Measurements from ENCODE around the gene CAMSAP2. TPM values are rescaled to one million over a fixed set of nuclear protein-coding genes. Genes with fewer than 3 reads are reported as not detected.

Gene CAMSAP2
- total RNA-seq, 2 experiments from 2014 or later: 0.35 TPM; not detected in 1

DNA sequence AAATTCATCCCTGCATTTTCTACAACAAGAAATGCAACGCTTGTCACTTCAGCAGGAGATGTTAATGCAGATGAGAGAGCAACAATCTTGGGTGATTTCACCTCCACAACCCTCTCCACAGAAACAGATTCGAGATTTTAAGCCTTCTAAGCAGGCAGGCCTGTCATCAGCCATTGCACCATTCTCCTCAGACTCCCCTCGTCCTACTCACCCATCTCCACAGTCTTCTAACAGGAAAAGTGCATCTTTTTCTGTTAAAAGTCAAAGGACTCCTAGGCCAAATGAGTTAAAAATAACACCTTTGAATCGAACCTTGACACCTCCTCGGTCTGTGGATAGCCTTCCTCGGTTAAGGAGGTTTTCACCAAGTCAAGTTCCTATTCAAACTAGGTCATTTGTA lies 110.7 kb downstream of the CAMSAP2 start:
- no peak for DNase-seq
- CTCF ChIA-PET: no interaction called here
- Mint-ChIP-seq H3K4me1 (peaks cover 4% of the 10 kb centered on the region), H3K36me3 (no peaks in the 10 kb centered on the region), H3K27ac (no peak overlapping the region), H3K27me3 (peaks cover 59% of the 10 kb centered on the region), H3K9me3 (ENCODE audit: low read depth) (no peaks in the 10 kb centered on the region), H3K4me3 (no peak overlapping the region)
- no peak for ATAC-seq

- peaks cover 59% of the 10 kb centered on the region for H3K27me3 Mint-ChIP-seq
- no peak overlapping the region for H3K4me3 Mint-ChIP-seq
- H3K9me3 Mint-ChIP-seq (ENCODE audit: low read depth): no peaks in the 10 kb centered on the region
- CTCF ChIA-PET: no interaction called here
- no peak overlapping the region for H3K27ac Mint-ChIP-seq
- peaks cover 4% of the 10 kb centered on the region for H3K4me1 Mint-ChIP-seq
- DNase-seq (no peak), ATAC-seq (no peak)
- H3K36me3 Mint-ChIP-seq: no peaks in the 10 kb centered on the region
Measured at GRCh38 chr1:200850554-200850953, 111.9 kb downstream of the CAMSAP2 start.

DNA sequence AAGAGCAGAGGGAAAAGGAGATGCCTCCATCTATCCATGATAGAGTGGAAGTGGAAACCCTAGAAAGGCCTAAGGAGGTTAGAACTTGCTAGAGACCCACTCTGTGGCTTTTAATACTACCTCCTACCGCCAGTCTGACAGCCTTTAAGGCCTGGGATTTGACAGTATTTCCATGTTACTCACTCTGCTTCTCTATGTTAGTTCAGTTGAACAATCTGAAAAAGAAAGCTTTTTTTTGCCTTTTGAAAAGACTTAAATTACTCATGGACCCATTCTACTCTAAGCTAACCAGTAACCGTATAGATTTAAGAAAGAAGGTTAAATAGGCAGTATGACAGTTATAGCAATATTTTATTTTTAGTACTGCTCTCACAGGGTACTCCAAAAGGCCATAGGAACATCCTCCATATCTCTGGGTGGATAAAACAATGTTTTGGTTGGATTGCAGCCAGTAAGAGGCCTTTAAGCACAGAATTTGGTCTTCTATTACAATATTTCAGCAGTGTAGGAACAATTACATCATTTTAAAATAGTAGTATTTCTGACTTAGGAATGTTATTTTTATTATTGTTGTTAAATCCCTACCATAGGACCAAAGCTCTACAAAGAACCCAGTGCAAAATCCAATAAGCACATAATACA lies 118.1 kb downstream of the CAMSAP2 start:
- CTCF ChIA-PET: no interaction called here
- no peak overlapping the region for H3K27ac Mint-ChIP-seq
- H3K4me3 Mint-ChIP-seq: no peak overlapping the region

DNA sequence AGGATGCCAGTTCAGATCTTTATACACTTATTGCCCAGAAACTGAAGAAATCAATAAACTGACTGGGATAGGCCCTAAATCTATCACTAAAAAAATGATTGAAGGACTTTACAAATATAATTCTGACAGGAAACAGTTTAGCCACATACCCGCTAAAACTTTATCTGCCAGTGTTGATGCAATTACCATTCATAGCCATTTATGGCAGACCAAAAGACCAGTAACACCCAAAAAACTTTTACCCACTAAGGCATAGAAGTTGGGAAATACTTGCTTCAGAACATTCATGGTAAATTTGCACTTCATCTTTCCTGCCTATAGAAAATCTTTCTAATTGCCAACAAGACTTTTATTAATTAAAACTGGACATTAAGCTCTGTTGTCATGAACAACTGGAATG lies 119.1 kb downstream of the CAMSAP2 start:
- DNase-seq: no peak
- CTCF ChIA-PET: no interaction called here
- Mint-ChIP-seq H3K27me3 (peaks cover 34% of the 10 kb centered on the region), H3K36me3 (no peaks in the 10 kb centered on the region), H3K4me3 (no peak overlapping the region), H3K4me1 (peaks cover 9% of the 10 kb centered on the region), H3K9me3 (ENCODE audit: low read depth) (no peaks in the 10 kb centered on the region), H3K27ac (no peak overlapping the region)
- ATAC-seq: no peak

More for the DNA sequence above, 118.1 kb downstream of the CAMSAP2 start:
- DNase-seq (no peak), ATAC-seq (no peak)
- Mint-ChIP-seq H3K36me3 (no peaks in the 10 kb centered on the region), H3K27me3 (peaks cover 31% of the 10 kb centered on the region), H3K4me1 (peaks cover 4% of the 10 kb centered on the region), H3K9me3 (ENCODE audit: low read depth) (no peaks in the 10 kb centered on the region)

DNA sequence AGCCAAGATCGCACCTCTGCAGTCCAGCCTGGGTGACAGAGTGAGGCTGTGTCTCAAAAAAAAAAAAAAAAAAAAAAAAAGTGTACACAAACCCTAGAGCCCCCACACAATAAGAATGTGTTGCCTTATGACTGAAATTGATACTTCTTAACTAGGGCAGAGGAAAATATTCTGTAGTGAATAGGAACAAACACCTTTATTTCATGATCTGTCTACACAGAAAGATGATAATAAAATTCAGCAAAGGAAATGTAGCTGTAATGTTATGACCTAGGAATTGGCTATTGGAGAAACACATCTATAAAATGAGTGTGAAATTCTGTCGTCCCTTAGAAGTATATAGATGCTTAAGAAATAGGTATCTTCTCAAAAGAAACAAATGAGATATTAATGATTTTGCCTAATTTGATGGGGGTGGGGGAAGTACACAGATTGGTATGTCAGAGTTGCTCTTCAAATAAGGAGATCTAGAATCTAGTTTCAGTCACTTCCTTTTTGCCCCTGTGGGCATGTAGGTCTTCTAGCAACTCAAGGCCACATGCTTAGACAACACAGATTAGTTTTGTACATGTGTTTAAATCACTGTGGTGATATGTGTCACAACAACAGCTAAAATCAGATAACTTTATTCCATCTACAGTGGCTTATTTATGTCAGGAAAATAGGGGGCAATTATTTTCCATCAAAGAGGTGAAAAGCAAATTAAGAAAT lies 123.4 kb downstream of the CAMSAP2 start:
- no peak for ATAC-seq
- no peak for DNase-seq
- CTCF ChIA-PET: no interaction called here
- no peak overlapping the region for H3K27ac Mint-ChIP-seq
- peaks cover 53% of the 10 kb centered on the region for H3K27me3 Mint-ChIP-seq
- H3K36me3 Mint-ChIP-seq: no peaks in the 10 kb centered on the region
- H3K4me1 Mint-ChIP-seq: peaks cover 29% of the 10 kb centered on the region
- no peak overlapping the region for H3K4me3 Mint-ChIP-seq
- H3K9me3 Mint-ChIP-seq (ENCODE audit: low read depth): no peaks in the 10 kb centered on the region

- Mint-ChIP-seq H3K4me3 (no peak overlapping the region), H3K27me3 (peaks cover 56% of the 10 kb centered on the region), H3K4me1 (peaks cover 36% of the 10 kb centered on the region), H3K9me3 (ENCODE audit: low read depth) (no peaks in the 10 kb centered on the region), H3K27ac (no peak overlapping the region), H3K36me3 (no peaks in the 10 kb centered on the region)
- DNase-seq (no peak), ATAC-seq (peak; percentile 12)
- CTCF ChIA-PET: no interaction called here
Measured at GRCh38 chr1:200862713-200863415, 124.2 kb downstream of the CAMSAP2 start.

DNA sequence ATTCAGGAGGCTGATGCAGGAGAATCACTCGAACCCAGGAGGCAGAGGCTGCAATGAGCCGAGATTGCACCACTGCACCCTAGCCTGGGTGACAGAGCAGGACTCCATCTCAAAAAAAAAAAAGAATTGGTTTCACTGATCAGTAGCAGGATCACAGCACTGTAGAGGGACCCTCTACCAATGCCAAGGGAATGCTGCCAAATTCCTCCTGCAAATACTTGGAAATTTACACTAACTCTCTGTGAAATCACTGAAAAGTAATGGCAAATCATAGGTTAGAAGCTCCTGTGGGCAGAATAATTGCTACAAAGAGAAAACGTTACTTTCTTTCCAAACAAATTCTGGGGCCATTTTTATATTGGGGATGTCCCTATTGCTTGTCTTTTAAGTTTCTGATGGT lies 127.4 kb downstream of the CAMSAP2 start:
- Mint-ChIP-seq H3K27ac (no peak overlapping the region), H3K9me3 (ENCODE audit: low read depth) (no peaks in the 10 kb centered on the region), H3K27me3 (peaks cover 64% of the 10 kb centered on the region), H3K36me3 (no peaks in the 10 kb centered on the region), H3K4me3 (no peak overlapping the region), H3K4me1 (peaks cover 55% of the 10 kb centered on the region)
- ATAC-seq: no peak
- CTCF ChIA-PET: interaction anchor here (0.9 to 2.0 kb wide), 5 partner anchors 10 to 116 kb away, joined by 3 to 7 read pairs (median 3); no protein-coding TSS in a partner anchor
- no peak for DNase-seq

DNA sequence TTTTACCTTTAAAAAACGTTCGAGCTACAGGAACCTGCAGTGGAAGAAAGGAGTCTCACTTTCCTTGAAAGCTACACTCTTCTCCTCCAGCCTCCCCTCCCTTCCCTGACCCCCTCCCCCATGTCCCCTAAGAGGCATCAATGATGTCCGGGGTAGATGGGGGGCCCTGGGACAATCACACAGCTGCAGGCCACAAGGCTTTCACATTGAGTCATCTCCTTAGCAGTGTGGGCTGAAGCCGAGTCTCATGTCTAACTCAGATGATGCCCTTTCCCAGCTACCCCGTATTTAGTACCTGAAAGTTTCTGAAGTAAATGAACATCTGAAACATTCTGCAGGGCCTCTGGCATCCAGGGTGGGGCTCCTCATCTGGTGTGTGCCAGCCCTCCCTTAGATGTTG lies 127.8 kb downstream of the CAMSAP2 start:
- Mint-ChIP-seq H3K4me1 (peaks cover 58% of the 10 kb centered on the region), H3K9me3 (ENCODE audit: low read depth) (no peaks in the 10 kb centered on the region), H3K4me3 (no peak overlapping the region), H3K27ac (no peak overlapping the region), H3K27me3 (peaks cover 68% of the 10 kb centered on the region), H3K36me3 (no peaks in the 10 kb centered on the region)
- CTCF ChIA-PET: interaction anchor here (0.9 to 2.0 kb wide), 4 partner anchors 10 to 115 kb away, joined by 3 to 7 read pairs (median 3); no protein-coding TSS in a partner anchor
- ATAC-seq (peak; percentile 74), DNase-seq (peak; percentile 82)

DNA sequence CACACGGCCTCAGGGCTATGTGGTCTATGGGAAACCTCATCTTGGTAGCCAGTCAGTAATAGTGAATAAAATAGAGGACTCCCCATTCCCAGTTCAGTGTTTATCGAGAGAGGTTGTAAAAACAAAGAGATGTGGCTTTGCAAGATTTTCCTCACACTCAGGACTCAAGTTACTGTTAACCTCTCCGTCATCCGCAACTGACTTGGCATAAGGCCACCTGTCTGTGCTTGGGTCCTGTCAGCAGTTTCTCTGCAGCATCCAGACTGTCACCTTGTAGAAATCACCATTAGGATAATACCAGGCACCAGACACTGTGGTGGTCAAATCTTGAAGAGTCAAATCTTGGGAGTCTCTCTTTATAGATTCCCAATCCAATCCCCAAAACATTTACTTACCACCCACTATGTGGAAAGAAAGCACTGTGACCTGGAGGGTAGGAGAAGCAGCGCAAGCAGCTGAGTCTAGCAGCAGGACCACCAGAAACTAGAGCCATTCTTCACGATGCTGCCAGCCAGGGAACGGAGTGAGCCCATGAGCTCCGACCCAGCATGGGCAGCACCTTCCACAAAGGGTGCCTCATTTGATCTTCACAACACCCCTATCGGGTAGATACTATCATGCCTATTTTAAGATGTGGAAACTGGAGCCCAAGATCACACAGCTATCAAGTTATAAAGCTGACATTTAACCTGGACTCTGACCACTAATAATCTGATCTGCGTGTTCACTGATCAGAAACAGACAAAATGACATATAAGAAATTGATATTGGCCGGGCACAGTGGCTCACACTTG lies 128.5 kb downstream of the CAMSAP2 start:
- Mint-ChIP-seq H3K27ac (no peak overlapping the region), H3K4me3 (no peak overlapping the region), H3K9me3 (ENCODE audit: low read depth) (no peaks in the 10 kb centered on the region), H3K27me3 (peaks cover 70% of the 10 kb centered on the region), H3K4me1 (peaks cover 54% of the 10 kb centered on the region), H3K36me3 (no peaks in the 10 kb centered on the region)
- ATAC-seq (no peak), DNase-seq (no peak)
- CTCF ChIA-PET: interaction anchor here (0.7 to 2.0 kb wide), 4 partner anchors 9 to 115 kb away, joined by 3 to 7 read pairs (median 3); no protein-coding TSS in a partner anchor

- Mint-ChIP-seq H3K4me3 (no peak overlapping the region), H3K27ac (peak overlapping the region; percentile 6), H3K36me3 (no peaks in the 10 kb centered on the region), H3K27me3 (peaks cover 67% of the 10 kb centered on the region), H3K9me3 (ENCODE audit: low read depth) (no peaks in the 10 kb centered on the region), H3K4me1 (peaks cover 42% of the 10 kb centered on the region)
- ATAC-seq (peak; percentile 9), DNase-seq (no peak)
- CTCF ChIA-PET: no interaction called here
Measured at GRCh38 chr1:200869376-200869752, 130.7 kb downstream of the CAMSAP2 start.

GRCh38 chr1:200869753-200870391 lies 131.2 kb downstream of the CAMSAP2 start:
- H3K4me3 Mint-ChIP-seq: no peak overlapping the region

GRCh38 chr1:200872446-200873115 lies 133.9 kb downstream of the CAMSAP2 start, which contains the start of gene GPR25:
Gene GPR25 (plus strand): TSS chr1:200872981. CDS start chr1:200873038, 57 bp downstream.
- H3K9me3 Mint-ChIP-seq (ENCODE audit: low read depth): no peaks in the 10 kb centered on the region
- H3K27me3 Mint-ChIP-seq: peaks cover 76% of the 10 kb centered on the region
- ATAC-seq: no peak
- no peak within 1 kb of the TSS for H3K27ac Mint-ChIP-seq
- H3K36me3 Mint-ChIP-seq: no peaks in the 10 kb centered on the region
- CTCF ChIA-PET: interaction anchor here (0.6 kb wide), 1 partner anchor 417 kb away, joined by 3 read pairs; no protein-coding TSS in a partner anchor
- DNase-seq: no peak
- peaks cover 31% of the 10 kb centered on the region for H3K4me1 Mint-ChIP-seq
- H3K4me3 Mint-ChIP-seq: no peak within 1 kb of the TSS

More at GRCh38 chr1:200869753-200870391, 131.2 kb downstream of the CAMSAP2 start:
- H3K27ac Mint-ChIP-seq: no peak overlapping the region
- no peaks in the 10 kb centered on the region for H3K36me3 Mint-ChIP-seq
- CTCF ChIA-PET: no interaction called here
- peak; percentile 76 for DNase-seq
- H3K9me3 Mint-ChIP-seq (ENCODE audit: low read depth): no peaks in the 10 kb centered on the region
- peaks cover 71% of the 10 kb centered on the region for H3K27me3 Mint-ChIP-seq
- peak; percentile 75 for ATAC-seq
- peaks cover 44% of the 10 kb centered on the region for H3K4me1 Mint-ChIP-seq
